Breast epithelium (tissue), 4 donors: ENCODE data around the gene PAPSS1. TPM values are rescaled to one million over a fixed set of nuclear protein-coding genes. Genes with fewer than 3 reads are reported as not detected.

Experiments used
- DNase-seq, 2 donors: peaks; one replicate each; pipeline ENCODE4 v3.0.0-alpha.2; 2019; ENCODE audit warnings: low spot score in 2 of 2
- H3K27ac ChIP-seq, 2 donors: fragments of 200-600 bp; sonication (generic) in 1 of 2; one replicate each; pipeline ENCODE4 v1.5.1; 2016 to 2019; ENCODE audit warnings: mild to moderate bottlenecking in 1 of 2
- H3K27me3 ChIP-seq, 2 donors: fragments of 200-600 bp; sonication (generic) in 1 of 2; one replicate each; pipeline versions ENCODE4 v1.5.1 to v1.6.0; 2017 to 2019; ENCODE audit warnings: control low read depth in 1 of 2, mild to moderate bottlenecking in 1 of 2
- H3K36me3 ChIP-seq: fragments of 200-600 bp; one replicate; pipeline ENCODE4 v1.5.1; 2019
- H3K4me1 ChIP-seq, 2 donors: fragments of 200-600 bp; sonication (generic); one replicate each; pipeline ENCODE4 v1.5.1; 2016 to 2019; ENCODE audit warnings: control low read depth in 1 of 2
- H3K4me3 ChIP-seq, 3 donors: fragments of 200-600 bp; sonication (generic); 1 replicate in 2 of 3; 2 replicates in 1 of 3; pipeline ENCODE4 v1.5.1; 2016 to 2019; ENCODE audit warnings: mild to moderate bottlenecking in 3 of 3, moderate library complexity in 2 of 3
- H3K9me3 ChIP-seq, 2 donors: fragments of 200-600 bp; sonication (generic) in 1 of 2; one replicate each; pipeline ENCODE4 v1.5.1; 2016 to 2019; ENCODE audit warnings: control low read depth in 1 of 2
- POLR2A ChIP-seq: fragments of 450-650 bp; IDR thresholded peaks from one replicate; pipeline ENCODE4 v1.6.1; 2016; ENCODE audit warnings: antibody characterized with exemption, mild to moderate bottlenecking, moderate library complexity
- POLR2AphosphoS5 ChIP-seq, 3 donors: sonication (generic); formaldehyde crosslinking; IDR thresholded peaks; one replicate each; pipeline ENCODE4 v1.6.1; 2017; ENCODE audit warnings: antibody characterized with exemption in 3 of 3
- intact Hi-C: fragments of 100-400 bp; cut with DNase I; formaldehyde crosslinking; loops from one replicate; pipeline ENCODE4 v1.15.1; 2023; ENCODE audit warnings: low total_unique reads
- total RNA-seq, 3 donors: library from RNA; depleted of rRNA; stranded (reverse); fragments of >200 nt; gene quantifications; one replicate each; pipeline ENCODE4 v1.1.0, GENCODE V29; 2016
- TF ChIP-seq, protein P1 (sequence below), 3 donors: fragments of 450-650 bp; IDR thresholded peaks; one replicate each; pipeline ENCODE4 v1.5.1; 2016 to 2017; ENCODE audit warnings: antibody characterized with exemption in 3 of 3, mild to moderate bottlenecking in 3 of 3, moderate library complexity in 3 of 3

PAPSS1 gene
- total RNA-seq, 3 donors from 2014 or later, result 40.6 to 65.7 (median 44.2) TPM

GRCh38 chr4:107648178-107648991, 71.6 kb downstream of the PAPSS1 start:
- no peaks in the 10 kb centered on the region for H3K9me3 ChIP-seq
- H3K36me3 ChIP-seq, result no peaks in the 10 kb centered on the region
- H3K4me1 ChIP-seq, result no peaks in the 10 kb centered on the region
- no peak overlapping the region for H3K27ac ChIP-seq
- TF ChIP-seq, protein P1, sequence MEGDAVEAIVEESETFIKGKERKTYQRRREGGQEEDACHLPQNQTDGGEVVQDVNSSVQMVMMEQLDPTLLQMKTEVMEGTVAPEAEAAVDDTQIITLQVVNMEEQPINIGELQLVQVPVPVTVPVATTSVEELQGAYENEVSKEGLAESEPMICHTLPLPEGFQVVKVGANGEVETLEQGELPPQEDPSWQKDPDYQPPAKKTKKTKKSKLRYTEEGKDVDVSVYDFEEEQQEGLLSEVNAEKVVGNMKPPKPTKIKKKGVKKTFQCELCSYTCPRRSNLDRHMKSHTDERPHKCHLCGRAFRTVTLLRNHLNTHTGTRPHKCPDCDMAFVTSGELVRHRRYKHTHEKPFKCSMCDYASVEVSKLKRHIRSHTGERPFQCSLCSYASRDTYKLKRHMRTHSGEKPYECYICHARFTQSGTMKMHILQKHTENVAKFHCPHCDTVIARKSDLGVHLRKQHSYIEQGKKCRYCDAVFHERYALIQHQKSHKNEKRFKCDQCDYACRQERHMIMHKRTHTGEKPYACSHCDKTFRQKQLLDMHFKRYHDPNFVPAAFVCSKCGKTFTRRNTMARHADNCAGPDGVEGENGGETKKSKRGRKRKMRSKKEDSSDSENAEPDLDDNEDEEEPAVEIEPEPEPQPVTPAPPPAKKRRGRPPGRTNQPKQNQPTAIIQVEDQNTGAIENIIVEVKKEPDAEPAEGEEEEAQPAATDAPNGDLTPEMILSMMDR (IDR thresholded peaks at IDR 0.05), result no peak
- TF ChIP-seq POLR2A (no peak), POLR2AphosphoS5 (IDR thresholded peaks at IDR 0.05) (no peak)
- no peak overlapping the region for H3K4me3 ChIP-seq
- no peaks in the 10 kb centered on the region for H3K27me3 ChIP-seq
- intact Hi-C loops, result no loop called here
- no peak for DNase-seq

DNA sequence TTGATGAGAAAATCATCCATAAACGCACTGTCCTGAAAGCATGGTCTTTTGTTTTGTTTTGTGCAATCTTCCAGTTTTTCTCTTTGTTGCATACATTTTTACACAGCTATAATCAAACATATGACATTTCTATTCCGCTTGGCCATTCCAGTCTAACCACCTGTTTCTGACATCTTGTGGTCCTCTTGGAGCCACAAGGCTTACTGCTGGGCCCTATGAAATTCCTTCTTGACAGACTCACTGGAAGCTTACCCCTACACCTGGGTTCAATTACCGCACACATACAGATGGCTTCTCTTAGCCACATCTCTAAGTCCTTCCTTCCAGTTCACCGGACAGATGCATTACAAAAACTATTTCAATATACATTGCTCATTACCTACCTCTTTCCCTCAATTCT, 72.4 kb downstream of the PAPSS1 start:
- no peak for TF ChIP-seq POLR2A
- no peak for TF ChIP-seq POLR2AphosphoS5 (IDR thresholded peaks at IDR 0.05)
- TF ChIP-seq, protein P1 (IDR thresholded peaks at IDR 0.05), result no peak
- no peaks in the 10 kb centered on the region for H3K4me1 ChIP-seq
- H3K4me3 ChIP-seq, result no peak overlapping the region
- no peaks in the 10 kb centered on the region for H3K36me3 ChIP-seq
- H3K27me3 ChIP-seq, result no peaks in the 10 kb centered on the region
- no peak overlapping the region for H3K27ac ChIP-seq
- DNase-seq, result no peak
- intact Hi-C loops, result no loop called here
- no peaks in the 10 kb centered on the region for H3K9me3 ChIP-seq

- Histone ChIP-seq H3K27ac (no peak overlapping the region), H3K36me3 (no peaks in the 10 kb centered on the region), H3K27me3 (no peaks in the 10 kb centered on the region), H3K9me3 (no peaks in the 10 kb centered on the region), H3K4me3 (no peak overlapping the region), H3K4me1 (no peaks in the 10 kb centered on the region)
- no peak for TF ChIP-seq POLR2AphosphoS5 (IDR thresholded peaks at IDR 0.05)
- TF ChIP-seq, protein P1 (IDR thresholded peaks at IDR 0.05), result no peak
- TF ChIP-seq POLR2A, result no peak
- intact Hi-C loops, result no loop called here
- DNase-seq, result no peak
These were observed 74.4 kb downstream of the PAPSS1 start for GRCh38 chr4:107645604-107646003.

DNA sequence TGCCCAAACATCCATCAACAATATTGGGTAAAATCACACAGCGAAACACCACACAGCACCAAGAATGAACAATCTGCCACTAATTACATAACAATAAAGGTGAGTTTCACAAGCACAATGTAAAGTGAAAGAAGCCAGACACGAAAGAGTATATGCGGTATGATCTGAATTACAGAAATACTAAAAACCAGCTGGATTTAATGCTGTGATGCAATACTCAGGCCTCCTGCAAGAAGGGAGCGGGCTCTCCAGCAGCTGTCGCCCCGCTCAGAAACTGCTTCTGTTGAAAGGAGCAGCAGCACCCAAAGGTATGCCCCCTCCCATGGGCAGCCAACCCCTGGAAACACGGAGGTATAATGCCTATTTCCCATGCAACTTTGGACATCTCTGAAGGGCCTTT, 77.0 kb downstream of the PAPSS1 start:
- Histone ChIP-seq H3K36me3 (no peaks in the 10 kb centered on the region), H3K4me1 (no peaks in the 10 kb centered on the region), H3K27ac (no peak overlapping the region), H3K27me3 (no peaks in the 10 kb centered on the region), H3K9me3 (no peaks in the 10 kb centered on the region), H3K4me3 (no peak overlapping the region)
- no peak for DNase-seq
- intact Hi-C loops, result no loop called here
- TF ChIP-seq, protein P1 (IDR thresholded peaks at IDR 0.05), result no peak
- TF ChIP-seq POLR2AphosphoS5 (IDR thresholded peaks at IDR 0.05), result no peak

GRCh38 chr4:107640878-107641277, 79.2 kb downstream of the PAPSS1 start:
- DNase-seq, result no peak
- Histone ChIP-seq H3K27ac (peak overlapping the region in 1 of 2 donors; percentile 6), H3K4me3 (no peak overlapping the region), H3K9me3 (no peaks in the 10 kb centered on the region), H3K27me3 (no peaks in the 10 kb centered on the region), H3K4me1 (no peaks in the 10 kb centered on the region), H3K36me3 (no peaks in the 10 kb centered on the region)
- intact Hi-C loops, result no loop called here
- no peak for TF ChIP-seq POLR2AphosphoS5 (IDR thresholded peaks at IDR 0.05)
- TF ChIP-seq POLR2A, result no peak
- TF ChIP-seq, protein P1 (IDR thresholded peaks at IDR 0.05), result no peak
